Keratinocyte (primary cell): ENCODE measurements around the gene WDFY2. TPM values are rescaled to one million over a fixed set of nuclear protein-coding genes. Genes with fewer than 3 reads are reported as not detected.

Source experiments
- DNase-seq: peaks from one replicate; pipeline ENCODE4 v3.0.0-alpha.2; 2011; ENCODE audit warnings: low read depth, missing footprints, low spot score
- FAIRE-seq: peaks from 2 replicates; lab custom pipeline; 2011; peaks lifted over from hg19 to GRCh38; lab: Jason Lieb, UNC
- H2AFZ ChIP-seq: 2 replicates; pipeline ENCODE4 v1.6.0; 2012; ENCODE audit warnings: low read length, control low read depth, inconsistent platforms; ENCODE audit not compliant: control insufficient read depth
- H3K27ac ChIP-seq: 2 replicates; pipeline ENCODE4 v1.5.1; 2011; ENCODE audit warnings: low read length; ENCODE audit not compliant: control insufficient read depth, insufficient read depth
- H3K27me3 ChIP-seq: 3 replicates; pipeline ENCODE4 v1.6.0; 2011; ENCODE audit warnings: low read length; ENCODE audit not compliant: control insufficient read depth, insufficient read depth; ENCODE audit errors: extremely low read depth
- H3K36me3 ChIP-seq, 2 experiments: 2 replicates in 1 of 2; 3 replicates in 1 of 2; pipeline ENCODE4 v1.5.1; 2011; ENCODE audit warnings: low read length in 2 of 2, mild to moderate bottlenecking in 1 of 2; ENCODE audit not compliant: control insufficient read depth in 2 of 2, insufficient read depth in 2 of 2; ENCODE audit errors: extremely low read depth in 1 of 2
- H3K4me1 ChIP-seq: 3 replicates; pipeline ENCODE4 v1.5.1; 2011; ENCODE audit warnings: low read length; ENCODE audit not compliant: control insufficient read depth, insufficient read depth; ENCODE audit errors: extremely low read depth
- H3K4me2 ChIP-seq: 3 replicates; pipeline ENCODE4 v1.6.0; 2011; ENCODE audit warnings: low read depth, low read length; ENCODE audit not compliant: control insufficient read depth, insufficient read depth; ENCODE audit errors: extremely low read depth
- H3K4me3 ChIP-seq, 3 experiments: fragments of 200-600 bp in 1 of 3; sonication (generic) in 1 of 3; 2 replicates in 2 of 3; 3 replicates in 1 of 3; pipeline ENCODE4 v1.5.1; 2011 to 2016; ENCODE audit warnings: low read length in 3 of 3, mild to moderate bottlenecking in 3 of 3, control low read depth in 2 of 3, inconsistent platforms in 1 of 3, low read depth in 1 of 3, mixed read lengths in 1 of 3, mixed run types in 1 of 3, moderate library complexity in 1 of 3; ENCODE audit not compliant: control insufficient read depth in 2 of 3, insufficient read depth in 2 of 3; ENCODE audit errors: extremely low read depth in 1 of 3
- H3K79me2 ChIP-seq: 2 replicates; pipeline ENCODE4 v1.6.0; 2012; ENCODE audit warnings: low read length; ENCODE audit not compliant: control insufficient read depth, insufficient read depth
- H3K9ac ChIP-seq: 3 replicates; pipeline ENCODE4 v1.6.0; 2011; ENCODE audit warnings: low read length; ENCODE audit not compliant: control insufficient read depth, insufficient read depth; ENCODE audit errors: extremely low read depth
- H3K9me1 ChIP-seq: 3 replicates; pipeline ENCODE4 v1.6.0; 2011; ENCODE audit warnings: low read length; ENCODE audit not compliant: control insufficient read depth, insufficient read depth; ENCODE audit errors: extremely low read depth
- H3K9me3 ChIP-seq: 2 replicates; pipeline ENCODE4 v1.5.1; 2012; ENCODE audit warnings: low read depth, low read length; ENCODE audit not compliant: control insufficient read depth
- H4K20me1 ChIP-seq: 3 replicates; pipeline ENCODE4 v1.6.0; 2011; ENCODE audit warnings: low read length; ENCODE audit not compliant: control insufficient read depth, insufficient read depth; ENCODE audit errors: extremely low read depth
- EZH2 ChIP-seq: IDR thresholded peaks from one replicate; pipeline ENCODE4 v1.6.1; 2012; ENCODE audit warnings: inconsistent platforms, mild to moderate bottlenecking, low read length, moderate library complexity
- dilution Hi-C: fragments of 300-500 bp; cut with MboI; formaldehyde crosslinking; loops from one replicate; pipeline ENCODE4 v1.7.0; 2020; ENCODE audit warnings: low sequenced_read_pairs; ENCODE audit not compliant: extremely low pct_ligation_motif_present
- polyA minus RNA-seq, 3 experiments: library from RNA; depleted of rRNA, polyadenylated mRNA; stranded (reverse); fragments of >200 nt; gene quantifications; 1 replicate in 1 of 3; 2 replicates in 1 of 3; 3 replicates in 1 of 3; pipeline ENCODE4 v1.2.3, GENCODE V29; 2011
- polyA plus RNA-seq, 5 experiments: library from polyadenylated mRNA; depleted of rRNA in 3 of 5; stranded (reverse) in 3 of 5; stranded (forward) in 1 of 5; unstranded in 1 of 5; fragments of >200 nt; gene quantifications; 1 replicate in 1 of 5; 2 replicates in 3 of 5; 3 replicates in 1 of 5; pipeline versions ENCODE4 v1.2.1 to v1.2.3, GENCODE V29; 2011 to 2012; ENCODE audit warnings: missing spikeins in 2 of 5, low read depth in 1 of 5, low replicate concordance in 1 of 5
- TF ChIP-seq, protein P1 (sequence below), 3 experiments: IDR thresholded peaks in 1 of 3; conservative IDR thresholded peaks in 1 of 3; optimal IDR thresholded peaks in 1 of 3; 2 replicates in 2 of 3; 3 replicates in 1 of 3; pipeline versions ENCODE3 to v1.5.1; 2011; ENCODE audit warnings: low read length in 3 of 3, mild to moderate bottlenecking in 3 of 3, moderate library complexity in 2 of 3, control low read depth in 1 of 3, inconsistent platforms in 1 of 3; ENCODE audit not compliant: insufficient read depth in 2 of 3; ENCODE audit errors: extremely low read depth in 1 of 3

The WDFY2 gene, protein sequence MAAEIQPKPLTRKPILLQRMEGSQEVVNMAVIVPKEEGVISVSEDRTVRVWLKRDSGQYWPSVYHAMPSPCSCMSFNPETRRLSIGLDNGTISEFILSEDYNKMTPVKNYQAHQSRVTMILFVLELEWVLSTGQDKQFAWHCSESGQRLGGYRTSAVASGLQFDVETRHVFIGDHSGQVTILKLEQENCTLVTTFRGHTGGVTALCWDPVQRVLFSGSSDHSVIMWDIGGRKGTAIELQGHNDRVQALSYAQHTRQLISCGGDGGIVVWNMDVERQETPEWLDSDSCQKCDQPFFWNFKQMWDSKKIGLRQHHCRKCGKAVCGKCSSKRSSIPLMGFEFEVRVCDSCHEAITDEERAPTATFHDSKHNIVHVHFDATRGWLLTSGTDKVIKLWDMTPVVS
- polyA plus RNA-seq: 12.7 to 18.6 TPM (median 17.0 TPM) in 3 replicates
- 17.6 TPM for polyA plus RNA-seq (2011; ENCODE audit: low read depth)
- 8.4 and 9.9 TPM in 2 replicates for polyA plus RNA-seq (2011; cell fraction: cytosol; rRNA removed)
- 39.7 and 42.2 TPM in 2 replicates for polyA plus RNA-seq (2011; cell fraction: nucleus; rRNA removed)
- 13.8 and 14.0 TPM in 2 replicates for polyA plus RNA-seq (2012; ENCODE audit: low replicate concordance)
- polyA minus RNA-seq: 24.8 to 50.3 TPM (median 36.8 TPM) in 3 replicates
- 14.0 TPM for polyA minus RNA-seq (2011; cell fraction: cytosol; rRNA and poly(A)+ RNA removed)
- polyA minus RNA-seq (2011; cell fraction: nucleus; rRNA and poly(A)+ RNA removed): 40.6 and 81.8 TPM in 2 replicates

DNA sequence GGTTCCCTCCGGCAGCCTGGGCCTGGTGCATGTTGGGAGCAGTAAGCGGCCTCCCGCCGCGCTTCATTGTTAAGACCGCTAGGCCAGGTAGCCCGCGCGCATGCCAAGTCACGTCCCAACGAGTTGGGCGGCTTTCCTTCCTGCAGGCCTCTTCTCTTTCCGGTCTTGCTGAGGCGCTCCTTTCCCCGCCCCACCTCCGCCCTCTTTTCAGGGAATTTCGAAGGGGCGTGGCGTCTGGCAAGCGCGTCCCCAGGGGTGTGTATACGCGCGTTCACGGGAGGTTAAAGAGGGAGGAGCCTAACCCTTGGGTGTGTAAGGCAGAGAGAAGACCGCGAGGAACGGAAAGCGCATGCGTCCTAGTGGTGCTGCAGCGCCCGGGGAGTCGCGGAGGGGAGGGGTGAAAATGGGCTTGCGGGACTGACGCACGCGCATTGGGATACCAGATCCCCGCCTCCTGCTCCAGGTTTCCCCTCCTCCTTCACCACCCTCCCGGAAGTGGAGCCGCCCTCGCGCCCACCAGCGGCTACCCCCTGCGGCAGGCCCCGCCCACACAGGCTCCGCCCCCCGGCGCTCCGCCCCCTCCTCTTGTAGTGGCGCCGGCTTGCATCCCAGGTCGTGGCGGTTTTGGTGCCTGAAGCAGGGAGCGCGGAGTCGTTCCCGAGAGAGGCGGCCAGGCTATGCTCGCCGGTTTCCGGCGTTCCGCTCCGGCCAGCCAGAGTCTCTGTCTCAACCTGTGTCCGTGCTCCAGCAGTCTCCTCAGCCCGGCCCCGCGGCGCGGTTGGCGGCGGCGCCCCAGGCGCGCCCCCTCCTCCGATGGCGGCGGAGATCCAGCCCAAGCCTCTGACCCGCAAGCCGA is at the start of gene WDFY2:
Gene WDFY2 (plus strand): TSS at position 588 of the 856 bp plus-strand sequence. CDS start 226 bp downstream, at position 814.
- peak within 1 kb of the TSS; percentile 91 for H3K27ac ChIP-seq
- peaks cover 40% of the 10 kb centered on the region for H3K4me1 ChIP-seq
- peaks cover 3 to 7% of the 10 kb centered on the region in 2 experiments for H3K36me3 ChIP-seq
- no peaks in the 10 kb centered on the region for H3K27me3 ChIP-seq
- H2AFZ ChIP-seq: peak within 1 kb of the TSS; percentile 56
- H3K4me3 ChIP-seq: peak within 1 kb of the TSS; percentile 74 to 96 (median 84)
- peak; percentile 81 for FAIRE-seq
- no peaks in the 10 kb centered on the region for H3K9me3 ChIP-seq
- no peak for TF ChIP-seq EZH2
- TF ChIP-seq, protein P1, sequence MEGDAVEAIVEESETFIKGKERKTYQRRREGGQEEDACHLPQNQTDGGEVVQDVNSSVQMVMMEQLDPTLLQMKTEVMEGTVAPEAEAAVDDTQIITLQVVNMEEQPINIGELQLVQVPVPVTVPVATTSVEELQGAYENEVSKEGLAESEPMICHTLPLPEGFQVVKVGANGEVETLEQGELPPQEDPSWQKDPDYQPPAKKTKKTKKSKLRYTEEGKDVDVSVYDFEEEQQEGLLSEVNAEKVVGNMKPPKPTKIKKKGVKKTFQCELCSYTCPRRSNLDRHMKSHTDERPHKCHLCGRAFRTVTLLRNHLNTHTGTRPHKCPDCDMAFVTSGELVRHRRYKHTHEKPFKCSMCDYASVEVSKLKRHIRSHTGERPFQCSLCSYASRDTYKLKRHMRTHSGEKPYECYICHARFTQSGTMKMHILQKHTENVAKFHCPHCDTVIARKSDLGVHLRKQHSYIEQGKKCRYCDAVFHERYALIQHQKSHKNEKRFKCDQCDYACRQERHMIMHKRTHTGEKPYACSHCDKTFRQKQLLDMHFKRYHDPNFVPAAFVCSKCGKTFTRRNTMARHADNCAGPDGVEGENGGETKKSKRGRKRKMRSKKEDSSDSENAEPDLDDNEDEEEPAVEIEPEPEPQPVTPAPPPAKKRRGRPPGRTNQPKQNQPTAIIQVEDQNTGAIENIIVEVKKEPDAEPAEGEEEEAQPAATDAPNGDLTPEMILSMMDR (optimal IDR thresholded peaks at IDR 0.05 in 1 of 3, IDR thresholded peaks at IDR 0.05 in 1 of 3, conservative IDR thresholded peaks at IDR 0.05 in 1 of 3; ENCODE audit: extremely low read depth in 1 of 3, insufficient read depth in 2 of 3, low read length in 3 of 3): peak in 1 of 3 experiments; percentile 47
- dilution Hi-C loops: no loop called here
- H3K9me1 ChIP-seq: no peaks in the 10 kb centered on the region
- H3K4me2 ChIP-seq: peak within 1 kb of the TSS; percentile 94
- H3K79me2 ChIP-seq: peaks cover 63% of the 10 kb centered on the region
- H3K9ac ChIP-seq: peak within 1 kb of the TSS; percentile 93
- H4K20me1 ChIP-seq: no peaks in the 10 kb centered on the region
- DNase-seq: peak; percentile 99

DNA sequence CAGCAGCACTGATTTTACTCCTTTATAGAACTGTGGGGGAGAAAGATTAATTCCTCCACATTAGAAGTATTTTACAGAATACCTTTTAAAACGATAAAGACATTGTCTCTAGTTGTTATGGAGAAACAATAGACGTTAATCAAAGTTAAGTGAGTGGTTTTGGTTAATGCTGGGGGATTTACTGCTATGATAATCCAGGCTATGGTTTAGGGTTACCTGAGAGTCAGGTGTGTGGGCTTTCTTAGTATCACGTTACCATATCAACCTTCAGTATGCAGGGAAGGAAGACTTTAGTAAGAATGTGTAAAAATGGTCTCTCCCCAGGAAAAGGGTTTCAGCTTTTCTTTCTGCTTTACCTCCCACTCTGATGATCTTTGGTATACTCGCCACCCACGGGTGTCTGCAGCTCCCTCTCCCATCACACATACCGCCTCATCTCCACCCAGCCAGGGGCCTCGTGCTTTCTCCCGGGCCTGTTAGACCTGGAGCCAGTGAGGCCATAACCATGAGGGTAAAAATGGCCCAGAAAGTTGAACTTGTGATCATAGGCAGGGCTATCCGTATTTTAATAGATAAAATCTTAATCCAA is 45.6 kb upstream of the WDFY2 start:
- no peaks in the 10 kb centered on the region for H4K20me1 ChIP-seq
- no peaks in the 10 kb centered on the region for H3K27me3 ChIP-seq
- no peaks in the 10 kb centered on the region for H3K9me3 ChIP-seq
- no peak for TF ChIP-seq EZH2
- TF ChIP-seq, protein P1 (optimal IDR thresholded peaks at IDR 0.05 in 1 of 3, IDR thresholded peaks at IDR 0.05 in 1 of 3, conservative IDR thresholded peaks at IDR 0.05 in 1 of 3; ENCODE audit: extremely low read depth in 1 of 3, insufficient read depth in 2 of 3, low read length in 3 of 3): no peak
- H3K9me1 ChIP-seq: no peaks in the 10 kb centered on the region
- H3K4me3 ChIP-seq: no peak overlapping the region
- dilution Hi-C loops: no loop called here
- H3K27ac ChIP-seq: no peak overlapping the region
- H3K4me1 ChIP-seq: peaks cover 31% of the 10 kb centered on the region
- H3K79me2 ChIP-seq: no peaks in the 10 kb centered on the region
- no peaks in the 10 kb centered on the region for H3K36me3 ChIP-seq
- FAIRE-seq: no peak
- peak overlapping the region; percentile 45 for H2AFZ ChIP-seq
- DNase-seq: no peak
- no peak overlapping the region for H3K9ac ChIP-seq
- H3K4me2 ChIP-seq: no peak overlapping the region
